GM23338 (cell line): Measurements from ENCODE around the gene STX7. TPM values are rescaled to one million over a fixed set of nuclear protein-coding genes. Genes with fewer than 3 reads are reported as not detected.

Source experiments
- ATAC-seq: fragments of 200-7000 bp; cut with Tn5 transposase; 3 replicates; pipeline ENCODE4 v1.9.1; 2020
- DNase-seq: peaks from one replicate; pipeline ENCODE4 v3.0.0-alpha.2; 2015; ENCODE audit warnings: low spot score
- H2AFZ ChIP-seq: fragments of 200-600 bp; sonication (generic); 2 replicates; pipeline ENCODE4 v1.8.0; 2016; ENCODE audit warnings: antibody characterized with exemption, mild to moderate bottlenecking, moderate library complexity
- H3F3A ChIP-seq: fragments of 200-600 bp; sonication (generic); replicated peaks from 2 replicates; pipeline ENCODE4 v1.8.0; 2017; ENCODE audit warnings: antibody characterized with exemption, mixed run types, low read depth
- H3K27ac ChIP-seq: fragments of 200-600 bp; sonication (generic); 2 replicates; pipeline ENCODE4 v1.6.1; 2016; ENCODE audit warnings: low read depth
- H3K27me3 ChIP-seq: fragments of 200-600 bp; sonication (generic); 2 replicates; pipeline ENCODE4 v1.8.0; 2016; ENCODE audit warnings: mild to moderate bottlenecking, mixed run types, moderate library complexity; ENCODE audit not compliant: insufficient read depth
- H3K36me3 ChIP-seq: fragments of 200-600 bp; sonication (generic); 2 replicates; pipeline ENCODE4 v1.8.0; 2016; ENCODE audit warnings: mild to moderate bottlenecking; ENCODE audit not compliant: insufficient read depth
- H3K4me1 ChIP-seq: fragments of 200-600 bp; sonication (generic); 2 replicates; pipeline ENCODE4 v1.8.0; 2016; ENCODE audit warnings: mild to moderate bottlenecking, moderate library complexity; ENCODE audit not compliant: insufficient read depth
- H3K4me2 ChIP-seq: fragments of 200-600 bp; sonication (generic); 2 replicates; pipeline ENCODE4 v1.7.1; 2017; ENCODE audit warnings: mixed run types
- H3K4me3 ChIP-seq: fragments of 200-600 bp; sonication (generic); 2 replicates; pipeline ENCODE4 v1.6.1; 2016; ENCODE audit warnings: mixed run types
- H3K79me2 ChIP-seq: fragments of 200-600 bp; sonication (generic); replicated peaks from 2 replicates; pipeline ENCODE4 v1.8.0; 2017; ENCODE audit warnings: mild to moderate bottlenecking; ENCODE audit not compliant: insufficient read depth
- H3K9me2 ChIP-seq: fragments of 200-600 bp; sonication (generic); 2 replicates; pipeline ENCODE4 v1.8.0; 2017; ENCODE audit not compliant: insufficient read depth
- H4K20me1 ChIP-seq: fragments of 200-600 bp; sonication (generic); replicated peaks from 2 replicates; pipeline ENCODE4 v1.8.0; 2017; ENCODE audit warnings: mild to moderate bottlenecking; ENCODE audit not compliant: insufficient read depth
- H3K27ac Mint-ChIP-seq: 2 replicates; pipeline ENCODE4 v1.8.0; 2020; ENCODE audit warnings: inconsistent platforms, mild to moderate bottlenecking, moderate library complexity, mixed read lengths
- H3K27me3 Mint-ChIP-seq: 3 replicates; pipeline ENCODE4 v1.8.0; 2022; ENCODE audit warnings: low read depth, mild to moderate bottlenecking, moderate library complexity, mixed read lengths, inconsistent platforms; ENCODE audit not compliant: insufficient read depth, poor library complexity
- H3K36me3 Mint-ChIP-seq: 3 replicates; pipeline ENCODE4 v1.8.0; 2021; ENCODE audit warnings: low read depth, mild to moderate bottlenecking, inconsistent platforms, moderate library complexity, mixed read lengths
- H3K4me1 Mint-ChIP-seq: 3 replicates; pipeline ENCODE4 v1.8.0; 2020; ENCODE audit warnings: mild to moderate bottlenecking, inconsistent platforms, mixed read lengths
- H3K4me3 Mint-ChIP-seq: 3 replicates; pipeline ENCODE4 v1.8.0; 2021; ENCODE audit warnings: moderate library complexity, mild to moderate bottlenecking, inconsistent platforms, mixed read lengths
- H3K9me3 Mint-ChIP-seq: 3 replicates; pipeline ENCODE4 v1.8.0; 2020; ENCODE audit warnings: moderate library complexity, mild to moderate bottlenecking, inconsistent platforms, mixed read lengths
- CREB1 ChIP-seq: fragments of 250-450 bp; sonication (Bioruptor Pico); IDR thresholded peaks from 2 replicates; pipeline ENCODE4 v1.5.0; 2020; ENCODE audit warnings: low read depth, mild to moderate bottlenecking, moderate library complexity
- CTCF ChIP-seq, 2 experiments: fragments of 200-600 bp in 1 of 2; sonication (generic) in 1 of 2; conservative IDR thresholded peaks; 2 replicates each; pipeline versions ENCODE4 v1.5.1 to v1.6.1; 2016 to 2017; ENCODE audit warnings: antibody characterized with exemption in 2 of 2, low read depth in 2 of 2, mild to moderate bottlenecking in 2 of 2, moderate library complexity in 1 of 2
- EZH2 ChIP-seq: fragments of 200-600 bp; sonication (generic); IDR thresholded peaks from one replicate; pipeline ENCODE4 v1.8.0; 2017; ENCODE audit warnings: antibody characterized with exemption, mild to moderate bottlenecking, low read depth; ENCODE audit not compliant: unreplicated experiment
- EZH2phosphoT487 ChIP-seq: fragments of 200-600 bp; sonication (generic); IDR thresholded peaks from one replicate; pipeline ENCODE4 v1.8.1; 2018; ENCODE audit warnings: antibody characterized with exemption; ENCODE audit not compliant: unreplicated experiment
- NANOG ChIP-seq: IDR thresholded peaks from 2 replicates; pipeline ENCODE4 v1.6.1; 2016; ENCODE audit warnings: antibody characterized with exemption, borderline replicate concordance
- POLR2AphosphoS5 ChIP-seq: IDR thresholded peaks from 2 replicates; pipeline ENCODE4 v1.6.1; 2016; ENCODE audit warnings: antibody characterized with exemption, low read depth
- REST ChIP-seq: IDR thresholded peaks from one replicate; pipeline ENCODE4 v1.6.1; 2018; ENCODE audit warnings: antibody characterized with exemption; ENCODE audit not compliant: unreplicated experiment
- ZNF114 ChIP-seq: fragments of 250-450 bp; sonication (Bioruptor Pico); IDR thresholded peaks from 2 replicates; pipeline ENCODE4 v1.5.0; 2020; ENCODE audit warnings: mild to moderate bottlenecking, moderate library complexity
- ZNF331 ChIP-seq: fragments of 250-450 bp; sonication (Bioruptor Pico); IDR thresholded peaks from 2 replicates; pipeline ENCODE4 v1.5.0; 2020; ENCODE audit warnings: low read depth, mild to moderate bottlenecking, moderate library complexity
- polyA plus RNA-seq: library from polyadenylated mRNA; unstranded; fragments of >200 nt; fragmentation: Nextera tagmentation; extraction: Ambion mirVana; gene quantifications from 2 replicates; pipeline ENCODE4 v1.2.1, GENCODE V29; 2016
- total RNA-seq: library from RNA; depleted of rRNA; stranded (reverse); fragments of >200 nt; shearing (Covaris generic); gene quantifications from 2 replicates; pipeline ENCODE4 v1.2.3, GENCODE V29; 2014

The STX7 gene
- total and polyA plus RNA-seq, 2 experiments from 2014 or later = 22.4 to 28.8 TPM

GRCh38 chr6:132525866-132526265 lies 12.9 kb upstream of the STX7 start:
- peak overlapping the region; percentile 31; the same call in 1 of the 2 replicates for H3K27ac Mint-ChIP-seq
- ATAC-seq = peak; percentile 72
- peak overlapping the region; percentile 84; the same call in 1 of the 2 replicates for H2AFZ ChIP-seq
- H3F3A ChIP-seq = no peaks in the 10 kb centered on the region
- no peaks in the 10 kb centered on the region for H3K36me3 Mint-ChIP-seq
- no peak overlapping the region for H3K4me2 ChIP-seq
- TF ChIP-seq CREB1 = no peak
- TF ChIP-seq ZNF331 (CRISPR knock-in tag) = no peak
- TF ChIP-seq ZNF114 (CRISPR knock-in tag) = no peak
- H3K27me3 ChIP-seq = no peaks in the 10 kb centered on the region
- H3K36me3 ChIP-seq = no peaks in the 10 kb centered on the region
- DNase-seq = no peak
- H3K9me2 ChIP-seq = no peaks in the 10 kb centered on the region
- no peaks in the 10 kb centered on the region for H3K79me2 ChIP-seq
- no peak overlapping the region for H3K4me3 ChIP-seq
- H3K27me3 Mint-ChIP-seq = no peaks in the 10 kb centered on the region
- H4K20me1 ChIP-seq = no peaks in the 10 kb centered on the region
- H3K4me1 ChIP-seq = no peaks in the 10 kb centered on the region
- H3K9me3 Mint-ChIP-seq = no peaks in the 10 kb centered on the region
- H3K4me1 Mint-ChIP-seq = peaks cover 3% of the 10 kb centered on the region; the same call in 1 of the 3 replicates
- H3K4me3 Mint-ChIP-seq = no peak overlapping the region
- H3K27ac ChIP-seq = no peak overlapping the region

- Histone ChIP-seq H3K9me2 (no peaks in the 10 kb centered on the region), H3K27me3 (no peaks in the 10 kb centered on the region), H3K4me3 (no peak overlapping the region), H3K79me2 (no peaks in the 10 kb centered on the region), H3K4me2 (no peak overlapping the region), H4K20me1 (no peaks in the 10 kb centered on the region), H3K36me3 (no peaks in the 10 kb centered on the region), H3K27ac (no peak overlapping the region), H3F3A (no peaks in the 10 kb centered on the region), H3K4me1 (no peaks in the 10 kb centered on the region), H2AFZ (peak overlapping the region; percentile 12; the same call in 1 of the 2 replicates)
- no peak overlapping the region for H3K4me3 Mint-ChIP-seq
- no peaks in the 10 kb centered on the region for H3K9me3 Mint-ChIP-seq
- H3K4me1 Mint-ChIP-seq = peaks cover 3% of the 10 kb centered on the region; the same call in 1 of the 3 replicates
- DNase-seq (no peak), ATAC-seq (no peak)
- TF ChIP-seq NANOG (no peak), CTCF (conservative IDR thresholded peaks at IDR 0.05; ENCODE audit: low read depth in 2 of 2) (no peak), EZH2phosphoT487 (no peak), ZNF331 (CRISPR knock-in tag) (no peak), REST (no peak), EZH2 (no peak), POLR2AphosphoS5 (no peak), ZNF114 (CRISPR knock-in tag) (no peak)
- no peaks in the 10 kb centered on the region for H3K27me3 Mint-ChIP-seq
- no peaks in the 10 kb centered on the region for H3K36me3 Mint-ChIP-seq
- no peak overlapping the region for H3K27ac Mint-ChIP-seq
Observed at GRCh38 chr6:132524646-132525045, 11.7 kb upstream of the STX7 start.
